Stomach (tissue), 4 donors: ENCODE measurements around the gene CLCN1.

ENCODE experiments used
- CTCF ChIP-seq, 7 experiments: fragments of 450-650 bp in 4 of 7; fragments of 200-600 bp in 3 of 7; sonication (generic) in 3 of 7; IDR thresholded peaks; one replicate each; pipeline ENCODE4 v1.5.1; 2016 to 2019; ENCODE audit warnings: antibody characterized with exemption in 7 of 7, control low read depth in 2 of 7, mild to moderate bottlenecking in 1 of 7
- EP300 ChIP-seq: sonication (generic); formaldehyde crosslinking; IDR thresholded peaks from one replicate; pipeline ENCODE4 v1.6.1; 2017; ENCODE audit warnings: antibody characterized with exemption
- POLR2A ChIP-seq, 4 donors: fragments of 450-650 bp; IDR thresholded peaks; one replicate each; pipeline ENCODE4 v1.6.1; 2016; ENCODE audit warnings: antibody characterized with exemption in 4 of 4, control low read depth in 2 of 4, mild to moderate bottlenecking in 1 of 4, moderate library complexity in 1 of 4

GRCh38 chr7:143352531-143353002 lies 36.7 kb downstream of the CLCN1 start:
- no peak for TF ChIP-seq CTCF (IDR thresholded peaks at IDR 0.05)
- TF ChIP-seq EP300 = no peak
- TF ChIP-seq POLR2A (IDR thresholded peaks at IDR 0.05) = no peak
